Memory B cell (primary cell): Measurements from ENCODE around the gene CCR3.

Experiments used
- ATAC-seq: fragments of 150-1000 bp; cut with Tn5 transposase; 2 replicates; pipeline ENCODE4 v1.10.0; 2021; ENCODE audit warnings: low read depth, mild to moderate bottlenecking, moderate library complexity
- DNase-seq, 2 donors: peaks; one replicate each; pipeline ENCODE4 v3.0.0; 2022; ENCODE audit warnings: low spot score in 2 of 2
- H3K27ac Mint-ChIP-seq: one replicate; pipeline ENCODE4 v1.8.0; 2022; ENCODE audit warnings: mild to moderate bottlenecking, moderate library complexity, mixed read lengths
- H3K27me3 Mint-ChIP-seq: one replicate; pipeline ENCODE4 v1.8.0; 2022; ENCODE audit warnings: mixed read lengths
- H3K36me3 Mint-ChIP-seq: one replicate; pipeline ENCODE4 v1.8.0; 2022; ENCODE audit warnings: mild to moderate bottlenecking, mixed read lengths
- H3K4me1 Mint-ChIP-seq: one replicate; pipeline ENCODE4 v1.8.0; 2022; ENCODE audit warnings: mixed read lengths
- H3K4me3 Mint-ChIP-seq: one replicate; pipeline ENCODE4 v1.8.0; 2022; ENCODE audit warnings: mild to moderate bottlenecking, moderate library complexity, mixed read lengths
- H3K9me3 Mint-ChIP-seq: one replicate; pipeline ENCODE4 v1.8.0; 2022; ENCODE audit warnings: mixed read lengths

The CCR3 gene

DNA sequence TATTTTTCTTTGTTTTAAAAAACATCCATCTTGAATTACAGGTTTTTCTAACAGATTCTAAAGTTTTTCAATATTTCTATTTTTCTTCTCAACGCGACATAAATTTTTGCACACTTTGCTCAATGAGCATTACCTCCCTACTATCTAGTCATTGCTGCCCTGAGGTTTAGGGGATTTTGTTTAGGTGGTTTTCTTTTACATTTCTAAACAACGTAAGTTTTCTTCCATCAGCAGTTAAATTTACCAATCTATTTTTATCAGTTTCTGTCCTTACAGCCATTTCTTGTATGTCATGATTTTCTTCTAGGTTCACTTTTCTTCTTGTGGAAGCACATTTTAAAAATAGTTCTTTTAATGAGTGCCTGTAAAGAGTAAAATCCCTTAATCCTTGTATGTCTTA lies 62.5 kb downstream of the CCR3 start:
- Mint-ChIP-seq H3K27ac (no peak overlapping the region), H3K9me3 (no peaks in the 10 kb centered on the region), H3K36me3 (no peaks in the 10 kb centered on the region), H3K27me3 (no peaks in the 10 kb centered on the region), H3K4me1 (peaks cover 19% of the 10 kb centered on the region), H3K4me3 (no peak overlapping the region)
- ATAC-seq = no peak
- DNase-seq = no peak

DNA sequence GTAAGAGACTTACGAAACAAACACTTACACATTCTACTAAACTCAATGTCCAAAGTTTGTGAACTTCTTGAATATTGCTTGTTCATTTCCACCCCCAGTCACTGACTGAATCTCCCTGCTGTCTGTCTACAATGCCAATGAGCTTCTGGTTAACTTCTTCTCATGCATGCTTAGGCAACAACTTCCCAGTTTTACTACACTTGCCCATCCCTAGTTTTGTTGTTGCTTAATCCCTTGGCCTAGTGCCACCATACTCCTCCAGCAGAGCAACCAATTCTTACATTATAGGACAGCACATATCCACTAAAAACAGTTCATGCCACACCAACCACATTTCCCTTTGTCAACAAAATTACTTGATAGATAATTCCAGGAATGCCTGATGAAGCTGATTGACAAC lies 70.7 kb downstream of the CCR3 start:
- Mint-ChIP-seq H3K27ac (no peak overlapping the region), H3K27me3 (no peaks in the 10 kb centered on the region)

DNA sequence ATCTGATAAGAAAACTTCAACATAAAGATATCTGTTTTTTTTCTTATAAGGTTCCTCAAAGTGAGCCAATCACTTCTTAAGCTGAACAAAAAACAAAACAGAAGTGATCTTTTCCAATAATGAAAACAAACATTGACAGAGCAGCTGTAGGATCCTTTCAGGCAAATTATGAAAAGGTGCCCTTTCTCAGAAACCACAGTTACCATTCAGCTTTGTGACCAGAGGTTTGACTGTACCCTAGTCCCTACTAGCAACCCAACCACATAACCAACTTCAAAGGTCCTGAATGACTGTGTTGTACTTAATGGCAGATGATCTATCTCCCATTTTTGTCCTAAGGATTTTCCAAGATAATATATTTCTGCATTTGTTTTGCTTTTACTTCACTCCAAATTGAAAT lies 72.3 kb downstream of the CCR3 start:
- Mint-ChIP-seq H3K36me3 (no peaks in the 10 kb centered on the region), H3K9me3 (no peaks in the 10 kb centered on the region), H3K27me3 (no peaks in the 10 kb centered on the region), H3K4me1 (peaks cover 20% of the 10 kb centered on the region), H3K4me3 (no peak overlapping the region), H3K27ac (no peak overlapping the region)
- ATAC-seq (peak; percentile 21), DNase-seq (no peak)

More for the DNA sequence above, 70.7 kb downstream of the CCR3 start:
- DNase-seq (no peak), ATAC-seq (no peak)
- Mint-ChIP-seq H3K4me1 (peaks cover 18% of the 10 kb centered on the region), H3K36me3 (no peaks in the 10 kb centered on the region), H3K9me3 (no peaks in the 10 kb centered on the region), H3K4me3 (no peak overlapping the region)

DNA sequence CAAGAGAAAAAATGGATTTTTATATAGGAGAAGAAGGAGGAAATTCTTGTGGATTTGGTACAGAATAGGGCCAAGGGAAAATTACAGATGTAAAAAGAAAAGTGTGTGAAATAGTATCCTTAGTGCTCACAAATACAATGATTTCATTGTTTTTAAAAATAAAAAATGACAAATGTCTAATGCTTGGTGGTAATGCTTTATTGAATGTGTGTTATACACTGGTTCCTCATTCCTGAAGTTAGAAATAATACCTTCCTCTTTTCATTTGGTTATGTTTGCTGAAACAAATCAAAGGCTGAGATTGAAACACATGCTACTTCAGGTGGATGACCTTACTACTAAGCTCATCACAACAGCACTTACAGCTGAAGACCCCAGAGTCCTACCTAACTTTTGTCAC lies 73.9 kb downstream of the CCR3 start:
- no peaks in the 10 kb centered on the region for H3K27me3 Mint-ChIP-seq
- DNase-seq (no peak), ATAC-seq (peak; percentile 91)
- no peak overlapping the region for H3K27ac Mint-ChIP-seq
- H3K4me3 Mint-ChIP-seq = no peak overlapping the region
- H3K36me3 Mint-ChIP-seq = no peaks in the 10 kb centered on the region
- H3K9me3 Mint-ChIP-seq = no peaks in the 10 kb centered on the region
- H3K4me1 Mint-ChIP-seq = peaks cover 27% of the 10 kb centered on the region
